ENCODE results near the gene CCDC7. TPM values are rescaled to one million over a fixed set of nuclear protein-coding genes. Genes with fewer than 3 reads are reported as not detected.

CCDC7 gene
- total RNA-seq, 1 experiment from 2014 or later = 6.9 TPM

DNA sequence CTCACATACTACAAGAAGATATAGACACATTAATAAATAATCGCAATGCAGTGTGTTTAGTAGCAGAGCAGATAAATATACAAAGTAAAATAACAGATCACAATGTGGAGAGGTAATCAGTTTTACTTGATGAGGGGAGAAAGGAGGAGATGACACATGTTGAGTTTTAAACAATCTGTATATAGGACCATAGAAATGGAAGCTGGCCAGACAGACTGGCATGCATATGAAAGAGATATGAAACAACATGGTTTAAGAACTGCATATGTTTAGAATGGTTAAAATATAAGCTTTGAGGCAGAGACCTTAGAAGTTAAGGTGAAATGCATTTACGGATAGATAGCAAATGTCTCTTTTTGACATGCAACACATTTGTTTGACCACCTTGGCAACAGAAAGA, 19.8 kb upstream of the CCDC7 start:
- intact Hi-C loops (cut with micrococcal nuclease; ENCODE audit: unreplicated experiment) = no loop called here
- CTCF ChIA-PET = no interaction called here
- no TSS peak for BruUV-seq (replicated peaks)

DNA sequence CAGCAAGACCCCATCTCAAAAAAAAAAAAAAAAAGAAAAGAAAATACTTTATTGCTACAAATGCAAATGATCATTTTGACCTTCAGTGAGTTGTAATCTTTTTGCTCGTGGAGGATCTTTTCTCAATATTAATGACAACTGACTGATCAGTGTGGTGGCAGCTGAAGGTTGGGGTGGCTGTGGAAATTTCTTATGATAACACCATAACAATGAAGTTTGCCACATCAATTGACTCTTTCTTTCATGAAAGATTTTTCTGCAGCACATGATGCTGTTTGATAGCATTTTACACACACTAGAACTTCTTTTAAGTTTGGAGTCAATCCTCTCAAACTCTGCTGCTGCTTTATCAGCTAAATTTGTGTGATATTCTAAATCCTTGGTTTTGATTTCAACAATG, 12.4 kb upstream of the CCDC7 start:
- no peak overlapping the region for H3K27ac ChIP-seq
- H3K9me3 ChIP-seq (ENCODE audit: insufficient read depth, low read depth) = peaks cover 4% of the 10 kb centered on the region; the same call in 1 of the 2 replicates
- POLR2A ChIA-PET (ENCODE audit: unreplicated experiment) = no interaction called here
- intact Hi-C loops (cut with micrococcal nuclease; ENCODE audit: unreplicated experiment) = no loop called here
- no peak overlapping the region for H3K4me3 ChIP-seq
- no peak overlapping the region for H2AFZ ChIP-seq
- H3F3A ChIP-seq (ENCODE audit: insufficient read depth, low read depth) = no peaks in the 10 kb centered on the region
- no peaks in the 10 kb centered on the region for H3K36me3 ChIP-seq (ENCODE audit: low read depth)
- H3K9me2 ChIP-seq (ENCODE audit: insufficient read depth) = no peaks in the 10 kb centered on the region
- H3K27me3 ChIP-seq (ENCODE audit: insufficient read depth, low read depth) = no peaks in the 10 kb centered on the region
- TF ChIP-seq EZH2 (IDR thresholded peaks at IDR 0.05; ENCODE audit: low read depth) = no peak
- TF ChIP-seq, protein P1, sequence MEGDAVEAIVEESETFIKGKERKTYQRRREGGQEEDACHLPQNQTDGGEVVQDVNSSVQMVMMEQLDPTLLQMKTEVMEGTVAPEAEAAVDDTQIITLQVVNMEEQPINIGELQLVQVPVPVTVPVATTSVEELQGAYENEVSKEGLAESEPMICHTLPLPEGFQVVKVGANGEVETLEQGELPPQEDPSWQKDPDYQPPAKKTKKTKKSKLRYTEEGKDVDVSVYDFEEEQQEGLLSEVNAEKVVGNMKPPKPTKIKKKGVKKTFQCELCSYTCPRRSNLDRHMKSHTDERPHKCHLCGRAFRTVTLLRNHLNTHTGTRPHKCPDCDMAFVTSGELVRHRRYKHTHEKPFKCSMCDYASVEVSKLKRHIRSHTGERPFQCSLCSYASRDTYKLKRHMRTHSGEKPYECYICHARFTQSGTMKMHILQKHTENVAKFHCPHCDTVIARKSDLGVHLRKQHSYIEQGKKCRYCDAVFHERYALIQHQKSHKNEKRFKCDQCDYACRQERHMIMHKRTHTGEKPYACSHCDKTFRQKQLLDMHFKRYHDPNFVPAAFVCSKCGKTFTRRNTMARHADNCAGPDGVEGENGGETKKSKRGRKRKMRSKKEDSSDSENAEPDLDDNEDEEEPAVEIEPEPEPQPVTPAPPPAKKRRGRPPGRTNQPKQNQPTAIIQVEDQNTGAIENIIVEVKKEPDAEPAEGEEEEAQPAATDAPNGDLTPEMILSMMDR (conservative IDR thresholded peaks at IDR 0.05) = no peak
- H3K79me2 ChIP-seq (ENCODE audit: low read depth) = no peaks in the 10 kb centered on the region
- no peaks in the 10 kb centered on the region for H4K20me1 ChIP-seq (ENCODE audit: insufficient read depth)
- H3K4me2 ChIP-seq = no peak overlapping the region
- no peaks in the 10 kb centered on the region for H3K4me1 ChIP-seq (replicated peaks; ENCODE audit: insufficient read depth)
- CTCF ChIA-PET = no interaction called here
- DNase-seq = no peak
- BruUV-seq (replicated peaks) = no TSS peak

More for the DNA sequence above, 19.8 kb upstream of the CCDC7 start:
- no peaks in the 10 kb centered on the region for H4K20me1 ChIP-seq (ENCODE audit: insufficient read depth)
- H3K27me3 ChIP-seq (ENCODE audit: insufficient read depth, low read depth) = no peaks in the 10 kb centered on the region
- POLR2A ChIA-PET (ENCODE audit: unreplicated experiment) = no interaction called here
- no peaks in the 10 kb centered on the region for H3K79me2 ChIP-seq (ENCODE audit: low read depth)
- DNase-seq = no peak
- H2AFZ ChIP-seq = no peak overlapping the region
- H3K27ac ChIP-seq = no peak overlapping the region
- H3F3A ChIP-seq (ENCODE audit: insufficient read depth, low read depth) = no peaks in the 10 kb centered on the region
- peaks cover 7% of the 10 kb centered on the region; the same call in 1 of the 2 replicates for H3K9me3 ChIP-seq (ENCODE audit: insufficient read depth, low read depth)
- H3K9me2 ChIP-seq (ENCODE audit: insufficient read depth) = no peaks in the 10 kb centered on the region
- H3K4me3 ChIP-seq = no peak overlapping the region
- TF ChIP-seq, protein P1 (conservative IDR thresholded peaks at IDR 0.05) = no peak
- no peak for TF ChIP-seq EZH2 (IDR thresholded peaks at IDR 0.05; ENCODE audit: low read depth)
- H3K4me2 ChIP-seq = no peak overlapping the region
- H3K36me3 ChIP-seq (ENCODE audit: low read depth) = no peaks in the 10 kb centered on the region
- no peaks in the 10 kb centered on the region for H3K4me1 ChIP-seq (replicated peaks; ENCODE audit: insufficient read depth)

DNA sequence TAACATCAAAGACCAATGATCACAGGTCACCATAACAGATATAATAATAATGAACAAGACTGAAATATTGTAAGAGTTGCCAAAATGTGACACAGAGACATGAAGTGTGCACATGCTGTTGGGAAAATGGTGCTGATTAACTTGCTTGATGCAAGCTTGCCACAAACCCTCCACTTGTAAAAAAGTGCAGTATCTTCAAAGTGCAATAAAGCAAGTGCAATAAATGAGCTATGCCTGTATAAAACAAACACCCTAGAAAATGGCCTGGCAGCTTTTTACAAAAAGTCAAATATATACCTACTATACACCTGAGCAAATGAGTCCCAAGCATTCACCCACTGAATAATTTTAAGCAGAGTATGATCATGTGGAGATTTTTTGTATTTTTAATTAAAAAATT, 9.7 kb upstream of the CCDC7 start:
- POLR2A ChIA-PET (ENCODE audit: unreplicated experiment) = no interaction called here
- H3K36me3 ChIP-seq (ENCODE audit: low read depth) = no peaks in the 10 kb centered on the region
- H3K27ac ChIP-seq = no peak overlapping the region
- no peaks in the 10 kb centered on the region for H3K79me2 ChIP-seq (ENCODE audit: low read depth)
- H3K4me1 ChIP-seq (replicated peaks; ENCODE audit: insufficient read depth) = no peaks in the 10 kb centered on the region
- CTCF ChIA-PET = no interaction called here
- H4K20me1 ChIP-seq (ENCODE audit: insufficient read depth) = no peaks in the 10 kb centered on the region
- H3F3A ChIP-seq (ENCODE audit: insufficient read depth, low read depth) = no peaks in the 10 kb centered on the region
- H3K9me3 ChIP-seq (ENCODE audit: insufficient read depth, low read depth) = peaks cover 4% of the 10 kb centered on the region; the same call in 1 of the 2 replicates
- H3K27me3 ChIP-seq (ENCODE audit: insufficient read depth, low read depth) = no peaks in the 10 kb centered on the region
- no TSS peak for BruUV-seq (replicated peaks)
- H2AFZ ChIP-seq = no peak overlapping the region
- DNase-seq = no peak
- H3K4me2 ChIP-seq = no peak overlapping the region
- TF ChIP-seq, protein P1 (conservative IDR thresholded peaks at IDR 0.05) = no peak
- TF ChIP-seq EZH2 (IDR thresholded peaks at IDR 0.05; ENCODE audit: low read depth) = no peak
- intact Hi-C loops (cut with micrococcal nuclease; ENCODE audit: unreplicated experiment) = no loop called here
- H3K9me2 ChIP-seq (ENCODE audit: insufficient read depth) = no peaks in the 10 kb centered on the region
- H3K4me3 ChIP-seq = no peak overlapping the region
